Vagina (tissue), 2 donors: ENCODE measurements around the gene CENPB. TPM values are rescaled to one million over a fixed set of nuclear protein-coding genes. Genes with fewer than 3 reads are reported as not detected.
A peak's percentile ranks its signal among the peaks of the same experiment; 100 is the strongest.

Experiments
- DNase-seq, 2 donors: peaks; one replicate each; pipeline ENCODE4 v3.0.0-alpha.2; 2017; ENCODE audit errors: extremely low spot score in 2 of 2
- H3K27ac ChIP-seq: fragments of 200-600 bp; sonication (generic); one replicate; pipeline ENCODE4 v1.5.1; 2019
- H3K27me3 ChIP-seq: fragments of 200-600 bp; sonication (generic); one replicate; pipeline ENCODE4 v1.5.1; 2019
- H3K36me3 ChIP-seq, 2 donors: fragments of 200-600 bp; sonication (generic); one replicate each; pipeline ENCODE4 v1.5.1; 2017 to 2019
- H3K4me1 ChIP-seq: fragments of 200-600 bp; sonication (generic); one replicate; pipeline ENCODE4 v1.5.1; 2019
- H3K4me3 ChIP-seq, 2 donors: fragments of 200-600 bp; sonication (generic); 1 replicate in 1 of 2; 2 replicates in 1 of 2; pipeline ENCODE4 v1.5.1; 2016 to 2019
- H3K9me3 ChIP-seq: fragments of 200-600 bp; sonication (generic); one replicate; pipeline ENCODE4 v1.5.1; 2019
- POLR2A ChIP-seq, 2 donors: fragments of 450-650 bp; IDR thresholded peaks; one replicate each; pipeline ENCODE4 v1.6.1; 2017; ENCODE audit warnings: antibody characterized with exemption in 2 of 2, mild to moderate bottlenecking in 2 of 2, moderate library complexity in 2 of 2
- POLR2AphosphoS5 ChIP-seq, 2 donors: sonication (generic); formaldehyde crosslinking; IDR thresholded peaks; one replicate each; pipeline ENCODE4 v1.9.0; 2017; ENCODE audit warnings: antibody characterized with exemption in 2 of 2, mild to moderate bottlenecking in 2 of 2, low read depth in 1 of 2; ENCODE audit not compliant: insufficient read depth in 1 of 2
- intact Hi-C: fragments of 100-400 bp; cut with DNase I; formaldehyde crosslinking; loops from one replicate; pipeline ENCODE4 v1.15.1; 2023
- total RNA-seq: library from RNA; depleted of rRNA; stranded (reverse); fragments of >200 nt; gene quantifications from one replicate; pipeline ENCODE4 v1.2.3, GENCODE V29; 2016
- TF ChIP-seq, protein P1 (sequence below), 3 experiments: fragments of 450-650 bp in 2 of 3; fragments of 200-600 bp in 1 of 3; sonication (generic) in 1 of 3; IDR thresholded peaks; one replicate each; pipeline ENCODE4 v1.5.1; 2017 to 2019; ENCODE audit warnings: antibody characterized with exemption in 3 of 3, mild to moderate bottlenecking in 2 of 3, moderate library complexity in 2 of 3

CENPB gene
- total RNA-seq, 1 donor from 2014 or later, result 62.9 TPM

DNA sequence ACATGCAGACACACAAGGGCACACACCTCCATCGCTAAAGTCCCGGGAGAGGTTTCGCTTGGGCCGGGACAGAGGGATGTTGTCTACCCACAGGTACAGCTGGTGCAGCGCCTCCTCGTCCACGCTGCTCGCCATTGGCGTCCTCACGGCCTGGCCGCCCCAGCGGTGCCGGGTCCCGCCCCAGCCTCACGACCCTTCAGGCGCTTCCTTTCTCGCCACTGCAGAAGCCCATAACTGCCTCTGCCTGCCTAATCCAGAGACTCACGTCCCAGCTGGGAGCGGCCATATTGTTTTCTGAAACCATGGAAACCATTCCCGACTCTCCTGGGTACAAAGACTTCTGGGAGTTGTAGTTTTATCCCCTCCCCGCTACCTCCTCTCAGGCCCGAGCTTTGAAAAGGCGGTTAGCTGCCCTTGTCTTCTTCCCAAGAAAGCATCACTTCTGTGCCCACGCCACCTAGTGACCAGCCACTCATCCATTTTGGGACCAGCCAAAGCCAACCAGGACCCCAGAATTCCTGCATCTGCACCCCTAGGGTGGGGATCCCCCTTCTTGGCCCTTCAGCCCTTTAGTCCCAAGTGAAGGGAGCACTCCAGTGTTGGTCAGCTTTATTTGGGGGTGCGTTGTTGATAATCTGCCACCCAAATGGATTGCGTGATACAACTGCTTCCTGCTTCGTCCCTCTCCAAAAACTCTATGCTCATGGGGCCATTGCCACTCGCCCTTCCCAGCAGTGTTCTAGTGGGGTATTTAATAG is 5.2 kb downstream of the CENPB start, which contains the start of gene SPEF1:
SPEF1 (minus strand) TSS at position 296 of the 758 bp plus-strand sequence; CDS start at position 135, 161 bp downstream.
- H3K36me3 ChIP-seq, result peaks cover 0 to 6% of the 10 kb centered on the region in 2 donors
- intact Hi-C loops, result no loop called here
- no peaks in the 10 kb centered on the region for H3K9me3 ChIP-seq
- H3K27me3 ChIP-seq, result no peaks in the 10 kb centered on the region
- TF ChIP-seq, protein P1, sequence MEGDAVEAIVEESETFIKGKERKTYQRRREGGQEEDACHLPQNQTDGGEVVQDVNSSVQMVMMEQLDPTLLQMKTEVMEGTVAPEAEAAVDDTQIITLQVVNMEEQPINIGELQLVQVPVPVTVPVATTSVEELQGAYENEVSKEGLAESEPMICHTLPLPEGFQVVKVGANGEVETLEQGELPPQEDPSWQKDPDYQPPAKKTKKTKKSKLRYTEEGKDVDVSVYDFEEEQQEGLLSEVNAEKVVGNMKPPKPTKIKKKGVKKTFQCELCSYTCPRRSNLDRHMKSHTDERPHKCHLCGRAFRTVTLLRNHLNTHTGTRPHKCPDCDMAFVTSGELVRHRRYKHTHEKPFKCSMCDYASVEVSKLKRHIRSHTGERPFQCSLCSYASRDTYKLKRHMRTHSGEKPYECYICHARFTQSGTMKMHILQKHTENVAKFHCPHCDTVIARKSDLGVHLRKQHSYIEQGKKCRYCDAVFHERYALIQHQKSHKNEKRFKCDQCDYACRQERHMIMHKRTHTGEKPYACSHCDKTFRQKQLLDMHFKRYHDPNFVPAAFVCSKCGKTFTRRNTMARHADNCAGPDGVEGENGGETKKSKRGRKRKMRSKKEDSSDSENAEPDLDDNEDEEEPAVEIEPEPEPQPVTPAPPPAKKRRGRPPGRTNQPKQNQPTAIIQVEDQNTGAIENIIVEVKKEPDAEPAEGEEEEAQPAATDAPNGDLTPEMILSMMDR (IDR thresholded peaks at IDR 0.05), result peak in 1 of 3 experiments; percentile 46
- peak in 1 of 2 donors; percentile 80 for TF ChIP-seq POLR2AphosphoS5 (IDR thresholded peaks at IDR 0.05; ENCODE audit: insufficient read depth in 1 of 2, low read depth in 1 of 2)
- no peak for TF ChIP-seq POLR2A (IDR thresholded peaks at IDR 0.05)
- H3K27ac ChIP-seq, result peak within 1 kb of the TSS; percentile 64
- peaks cover 67% of the 10 kb centered on the region for H3K4me1 ChIP-seq
- H3K4me3 ChIP-seq, result peak within 1 kb of the TSS in 1 of 2 donors; percentile 39
- peak in 1 of 2 donors; percentile 91 for DNase-seq

DNA sequence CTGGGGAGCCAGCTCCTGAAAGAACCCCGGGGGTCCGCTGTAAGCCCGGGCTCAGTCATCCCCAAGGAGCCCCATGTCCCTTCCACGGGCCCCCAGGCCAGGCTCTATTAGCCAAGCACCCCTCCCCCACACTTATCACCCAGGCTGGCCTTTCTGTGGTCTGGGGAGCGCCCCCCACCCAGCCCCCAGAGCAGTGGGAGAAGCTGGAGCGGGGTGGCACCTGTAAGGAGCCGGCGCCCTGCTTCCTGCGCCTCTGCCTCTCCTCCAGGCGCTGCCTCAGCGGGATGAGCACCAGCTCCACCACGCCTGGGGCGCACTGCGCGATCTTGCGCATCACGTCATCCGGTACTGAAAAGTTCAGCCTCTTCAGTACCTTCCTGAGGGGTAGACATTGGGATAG is 7.6 kb downstream of the CENPB start:
- Histone ChIP-seq H3K27ac (no peak overlapping the region), H3K4me3 (no peak overlapping the region), H3K4me1 (peaks cover 48% of the 10 kb centered on the region), H3K36me3 (no peaks in the 10 kb centered on the region), H3K9me3 (no peaks in the 10 kb centered on the region), H3K27me3 (no peaks in the 10 kb centered on the region)
- TF ChIP-seq POLR2A (IDR thresholded peaks at IDR 0.05), result no peak
- TF ChIP-seq, protein P1 (IDR thresholded peaks at IDR 0.05), result no peak
- TF ChIP-seq POLR2AphosphoS5 (IDR thresholded peaks at IDR 0.05; ENCODE audit: insufficient read depth in 1 of 2, low read depth in 1 of 2), result no peak
- DNase-seq, result no peak
- intact Hi-C loops, result loop anchor here (5.0 kb wide), 1 partner anchor 102 kb away; no protein-coding TSS in a partner anchor

DNA sequence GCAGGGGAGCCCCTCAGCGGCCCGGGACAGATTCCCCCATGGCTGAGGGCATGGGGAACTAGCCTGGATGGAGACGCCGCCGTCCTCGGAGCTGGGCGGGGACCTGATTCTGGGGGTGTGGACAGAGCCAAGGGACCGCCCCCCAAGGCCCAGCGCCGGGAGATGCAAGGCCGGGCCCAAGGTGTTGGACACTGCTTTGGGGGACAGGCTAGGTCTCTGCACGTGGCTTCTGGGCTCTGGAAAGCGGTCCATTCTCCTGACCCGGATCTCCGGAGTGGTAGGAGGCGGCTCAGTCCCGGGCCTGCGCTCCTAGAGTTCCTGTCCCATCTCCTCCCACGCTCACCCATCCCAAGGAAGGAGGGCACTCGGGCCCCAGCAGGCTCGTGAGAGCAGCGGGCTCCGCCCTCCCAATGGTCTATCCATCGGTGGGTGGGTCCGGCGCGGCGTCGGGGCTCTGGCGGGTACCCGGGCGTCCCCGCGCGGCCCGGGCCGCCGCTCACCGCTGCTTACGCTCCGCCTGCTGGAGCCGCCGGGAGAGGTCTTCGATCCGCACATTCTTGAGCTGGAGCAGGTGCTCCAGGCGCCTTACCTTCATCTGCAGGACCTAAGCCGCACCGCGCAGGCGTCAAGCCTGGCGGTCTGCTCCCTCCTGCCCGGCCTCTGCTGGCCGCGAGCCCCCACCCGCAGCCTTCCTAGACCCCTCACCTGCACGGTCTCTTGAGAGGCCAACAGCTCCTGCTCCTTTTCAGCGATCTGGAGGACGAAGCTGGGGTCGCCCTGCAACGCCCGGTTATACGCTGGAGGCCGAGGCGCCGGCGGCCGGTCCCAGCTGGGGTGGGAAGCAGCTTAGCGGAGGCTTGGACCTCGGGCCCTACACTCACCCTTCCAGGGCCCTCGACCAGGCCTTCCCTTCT is 8.6 kb downstream of the CENPB start:
- no peaks in the 10 kb centered on the region for H3K36me3 ChIP-seq
- H3K9me3 ChIP-seq, result no peaks in the 10 kb centered on the region
- TF ChIP-seq, protein P1 (IDR thresholded peaks at IDR 0.05), result no peak
- TF ChIP-seq POLR2AphosphoS5 (IDR thresholded peaks at IDR 0.05; ENCODE audit: insufficient read depth in 1 of 2, low read depth in 1 of 2), result peak in 1 of 2 donors; percentile 50
- intact Hi-C loops, result loop anchor here (5.0 kb wide), 1 partner anchor 101 kb away; no protein-coding TSS in a partner anchor
- peak overlapping the region; percentile 51 to 61 for H3K4me3 ChIP-seq
- peak in 1 of 2 donors; percentile 86 for DNase-seq
- H3K27ac ChIP-seq, result peak overlapping the region; percentile 17
- no peaks in the 10 kb centered on the region for H3K27me3 ChIP-seq
- H3K4me1 ChIP-seq, result peaks cover 38% of the 10 kb centered on the region

DNA sequence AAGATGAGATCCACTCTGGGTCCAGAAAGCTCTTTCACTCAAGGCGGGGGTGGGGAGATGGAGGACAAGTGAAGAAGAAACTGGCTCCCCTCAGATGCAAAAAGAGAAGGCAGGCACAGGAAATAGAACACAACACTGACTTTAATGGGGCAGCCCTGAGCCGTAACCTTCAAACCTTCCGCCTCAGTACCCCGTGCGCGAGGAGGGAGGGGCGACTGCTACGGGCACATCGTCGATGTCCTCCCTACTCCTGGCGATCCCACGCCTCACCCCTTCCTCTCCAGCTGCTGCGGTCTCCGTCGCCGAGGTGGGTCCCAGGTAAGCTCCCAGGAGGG is 9.2 kb downstream of the CENPB start:
- H3K27ac ChIP-seq, result peak overlapping the region; percentile 17
- H3K36me3 ChIP-seq, result no peaks in the 10 kb centered on the region
- H3K4me1 ChIP-seq, result peaks cover 32% of the 10 kb centered on the region
- TF ChIP-seq POLR2AphosphoS5 (IDR thresholded peaks at IDR 0.05; ENCODE audit: insufficient read depth in 1 of 2, low read depth in 1 of 2), result no peak
- H3K9me3 ChIP-seq, result no peaks in the 10 kb centered on the region
- peak overlapping the region; percentile 51 to 61 for H3K4me3 ChIP-seq
- DNase-seq, result peak in 1 of 2 donors; percentile 84
- H3K27me3 ChIP-seq, result no peaks in the 10 kb centered on the region
- intact Hi-C loops, result loop anchor here (5.0 kb wide), 1 partner anchor 100 kb away; no protein-coding TSS in a partner anchor

DNA sequence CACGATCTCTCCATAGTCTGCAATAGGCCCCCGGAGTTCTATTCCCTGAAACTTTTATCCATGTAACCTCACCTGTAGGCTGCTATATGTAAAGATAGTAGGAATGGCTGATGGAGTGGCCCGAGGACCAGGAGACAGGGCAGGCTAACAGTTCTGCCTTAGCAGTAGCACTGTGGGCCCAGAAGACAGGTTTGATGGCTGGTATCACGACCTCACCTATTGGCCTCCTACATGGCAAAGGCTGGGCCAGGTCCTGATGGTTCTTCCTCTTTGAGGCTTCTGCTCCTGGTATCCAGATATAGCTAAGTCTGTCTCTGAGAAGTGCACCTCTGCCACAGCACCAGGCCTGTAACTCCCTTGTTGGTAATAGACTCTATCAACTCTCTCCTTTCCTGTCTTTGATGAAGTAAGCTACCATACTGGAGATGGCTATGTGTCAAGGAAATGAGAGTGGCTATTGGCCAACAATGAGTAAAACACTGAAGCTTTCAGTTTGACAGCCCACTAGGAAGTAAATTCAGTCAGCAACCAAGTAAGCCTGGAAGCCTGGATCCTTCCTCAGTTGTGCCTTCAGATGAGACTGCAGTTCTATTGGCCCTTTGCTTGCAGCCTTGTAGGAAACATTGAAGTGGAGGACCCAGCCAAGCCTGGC is 11.0 kb downstream of the CENPB start:
- H3K9me3 ChIP-seq, result no peaks in the 10 kb centered on the region
- intact Hi-C loops, result loop anchor here (5.0 kb wide), 1 partner anchor 98 kb away; no protein-coding TSS in a partner anchor
- H3K36me3 ChIP-seq, result no peaks in the 10 kb centered on the region
- no peak for DNase-seq
- TF ChIP-seq, protein P1 (IDR thresholded peaks at IDR 0.05), result no peak
- TF ChIP-seq POLR2A (IDR thresholded peaks at IDR 0.05) (no peak), POLR2AphosphoS5 (IDR thresholded peaks at IDR 0.05; ENCODE audit: insufficient read depth in 1 of 2, low read depth in 1 of 2) (no peak)
- no peaks in the 10 kb centered on the region for H3K27me3 ChIP-seq
- H3K4me1 ChIP-seq, result peaks cover 16% of the 10 kb centered on the region
- H3K27ac ChIP-seq, result no peak overlapping the region
- H3K4me3 ChIP-seq, result no peak overlapping the region
